ENCODE data around the gene OR5H6.

OR5H6 gene

GRCh38 chr3:98274914-98275313 is 10.9 kb downstream of the OR5H6 start:
- no peaks in the 10 kb centered on the region for H3K9me3 ChIP-seq (ENCODE audit: low read length)
- no peaks in the 10 kb centered on the region for H3K4me1 ChIP-seq (ENCODE audit: insufficient read depth, low read length)
- no peaks in the 10 kb centered on the region for H3K36me3 ChIP-seq (ENCODE audit: insufficient read depth, low read length)
- no peak overlapping the region for H3K4me3 ChIP-seq (ENCODE audit: low read length)
- H3K27me3 ChIP-seq (ENCODE audit: insufficient read depth, low read length), result no peaks in the 10 kb centered on the region
- H2AFZ ChIP-seq (ENCODE audit: low read depth, low read length), result no peak overlapping the region

GRCh38 chr3:98282205-98282604 is 18.2 kb downstream of the OR5H6 start, which contains the start of gene OR5H2:
TSS of gene OR5H2 (plus strand) at chr3:98282505. CDS start at chr3:98282903, 398 bp downstream.
- H3K9me3 ChIP-seq (ENCODE audit: low read length), result no peaks in the 10 kb centered on the region
- no peaks in the 10 kb centered on the region for H3K4me1 ChIP-seq (ENCODE audit: insufficient read depth, low read length)
- H3K36me3 ChIP-seq (ENCODE audit: insufficient read depth, low read length), result no peaks in the 10 kb centered on the region
- H2AFZ ChIP-seq (ENCODE audit: low read depth, low read length), result no peak within 1 kb of the TSS
- H3K27me3 ChIP-seq (ENCODE audit: insufficient read depth, low read length), result no peaks in the 10 kb centered on the region
- no peak within 1 kb of the TSS for H3K4me3 ChIP-seq (ENCODE audit: low read length)

- Histone ChIP-seq H3K4me1 (ENCODE audit: insufficient read depth, low read length) (no peaks in the 10 kb centered on the region), H3K36me3 (ENCODE audit: insufficient read depth, low read length) (no peaks in the 10 kb centered on the region), H3K27me3 (ENCODE audit: insufficient read depth, low read length) (no peaks in the 10 kb centered on the region), H3K9me3 (ENCODE audit: low read length) (no peaks in the 10 kb centered on the region), H3K4me3 (ENCODE audit: low read length) (no peak overlapping the region), H2AFZ (ENCODE audit: low read depth, low read length) (no peak overlapping the region)
These were observed 26.9 kb downstream of the OR5H6 start for GRCh38 chr3:98290916-98291315.

- Histone ChIP-seq H3K4me1 (ENCODE audit: insufficient read depth, low read length) (no peaks in the 10 kb centered on the region), H3K9me3 (ENCODE audit: low read length) (no peaks in the 10 kb centered on the region), H3K36me3 (ENCODE audit: insufficient read depth, low read length) (no peaks in the 10 kb centered on the region), H3K4me3 (ENCODE audit: low read length) (no peak overlapping the region), H2AFZ (ENCODE audit: low read depth, low read length) (no peak overlapping the region), H3K27me3 (ENCODE audit: insufficient read depth, low read length) (no peaks in the 10 kb centered on the region)
These were observed 27.4 kb downstream of the OR5H6 start for GRCh38 chr3:98291332-98291957.
